H1 (cell line): ENCODE measurements around the gene MDK. TPM values are rescaled to one million over a fixed set of nuclear protein-coding genes. Genes with fewer than 3 reads are reported as not detected.

Experiments
- EGR1 ChIP-seq: IDR thresholded peaks from 2 replicates; pipeline ENCODE4 v1.6.1; 2011; ENCODE audit warnings: low read depth, low read length, borderline replicate concordance
- GTF2F1 ChIP-seq: IDR thresholded peaks from 2 replicates; pipeline ENCODE4 v1.6.1; 2012; ENCODE audit warnings: low read depth, low read length, improper control_type of control experiment, borderline replicate concordance
- polyA plus RNA-seq, 7 experiments: library from polyadenylated mRNA; depleted of rRNA in 3 of 7; stranded (reverse) in 5 of 7; unstranded in 2 of 7; fragments of >200 nt in 5 of 7; fragments of 200-250 nt in 2 of 7; gene quantifications; 1 replicate in 5 of 7; 2 replicates in 1 of 7; 4 replicates in 1 of 7; pipeline versions ENCODE4 v1.2.1 to v1.2.3, GENCODE V29; 2011 to 2013; ENCODE audit warnings: missing spikeins in 2 of 7, mixed read lengths in 2 of 7
- total RNA-seq: library from RNA; stranded (reverse); fragmentation: NEBNext Ultra II Directional; extraction: Animal tissue kit (Norgen Biotek cat#: 25700); gene quantifications from 2 replicates; pipeline ENCODE4 v1.2.1, GENCODE V29; 2021

The MDK gene
- total and polyA plus RNA-seq, 2 of the 8 experiments (the other 6 are each of a cell fraction or from before 2014, with no cell fraction given): 309 to 606 TPM

- TF ChIP-seq EGR1: no peak
- no peak for TF ChIP-seq GTF2F1
Measured at GRCh38 chr11:46404476-46405017, 23.1 kb downstream of the MDK start (continued).
